ENCODE data around the gene EME2.
"Not testable (repeated sequence)": the region's sequence is repeated elsewhere in the genome, so short reads cannot be mapped to it uniquely, and the experiment has no call there.

EME2 gene

DNA sequence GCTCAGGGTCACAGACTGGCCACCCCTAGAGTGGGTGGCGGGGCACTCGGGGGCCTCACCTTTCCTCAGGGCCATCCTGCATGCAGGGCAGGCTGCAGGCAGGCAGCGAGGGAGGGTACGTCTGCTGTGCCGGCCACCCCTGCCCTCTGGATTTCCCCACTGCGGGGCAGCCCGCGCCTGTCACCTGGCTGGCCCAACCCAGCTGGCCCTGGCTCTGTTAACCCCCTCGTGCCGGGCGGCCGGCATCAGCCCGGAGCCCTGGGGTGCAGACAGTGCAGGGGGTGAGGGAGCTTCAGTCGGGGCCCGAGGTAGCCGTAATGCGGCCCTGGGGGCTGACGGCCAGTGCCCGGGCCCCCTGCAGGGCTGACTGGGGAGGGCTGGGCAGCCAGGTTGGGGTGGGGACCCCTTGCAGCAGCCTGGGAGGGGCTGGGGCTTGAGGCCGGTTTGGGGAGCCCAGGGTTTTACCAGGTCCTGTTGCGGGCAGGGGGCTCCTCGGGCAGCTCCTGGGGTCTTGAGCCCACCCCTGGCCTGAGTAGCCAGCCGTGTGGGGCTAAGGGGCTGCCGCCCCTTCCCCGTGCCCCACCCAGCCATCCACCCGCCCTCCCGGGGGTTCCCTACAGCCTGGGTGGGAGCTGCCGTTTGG is 21.1 kb downstream of the EME2 start, which contains the start of gene IGFALS:
TSS of gene IGFALS (minus strand) at position 128 of the 643 bp plus-strand sequence. CDS start at position 75, 53 bp downstream.
- no peak for DNase-seq

- DNase-seq, result no peak
Observed at GRCh38 chr16:1794221-1794871, 21.7 kb downstream of the EME2 start.

DNA sequence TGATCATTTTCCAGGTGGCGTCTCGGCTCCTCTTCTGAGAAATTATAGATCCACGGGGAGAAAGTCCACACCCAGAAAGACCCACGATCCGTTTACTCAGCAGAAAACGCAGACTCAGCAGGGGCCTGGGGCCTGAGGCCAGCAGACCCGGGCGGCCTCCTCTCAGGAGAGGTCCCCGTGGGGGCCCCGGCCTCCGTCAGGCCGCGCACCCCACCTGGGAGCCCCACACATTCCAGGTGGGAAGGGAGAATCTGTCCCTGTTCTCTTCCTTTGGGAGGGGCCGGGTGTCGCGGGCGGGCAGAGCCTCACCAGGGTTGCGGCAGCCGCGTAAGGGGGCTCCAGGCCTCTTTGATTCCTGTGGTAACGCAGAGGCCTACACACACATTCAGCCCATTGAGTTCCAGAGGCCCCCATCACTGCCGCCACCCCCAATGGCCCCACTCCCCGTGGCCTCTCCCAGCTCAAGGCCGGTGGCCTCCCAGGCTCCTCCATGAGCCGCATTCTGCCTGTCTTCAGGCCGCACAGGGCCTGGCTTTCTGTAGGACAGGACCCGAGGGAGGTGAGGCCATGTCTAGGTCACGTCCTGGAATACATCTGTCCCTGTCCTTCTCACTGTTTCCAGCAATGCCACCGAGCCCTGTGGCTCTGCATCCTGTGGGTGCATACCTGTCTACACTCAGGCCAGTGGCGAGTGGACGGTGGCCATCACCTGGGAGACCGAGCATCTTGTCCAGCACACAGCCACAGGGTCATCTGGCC is 22.5 kb downstream of the EME2 start:
- no peak for DNase-seq

DNA sequence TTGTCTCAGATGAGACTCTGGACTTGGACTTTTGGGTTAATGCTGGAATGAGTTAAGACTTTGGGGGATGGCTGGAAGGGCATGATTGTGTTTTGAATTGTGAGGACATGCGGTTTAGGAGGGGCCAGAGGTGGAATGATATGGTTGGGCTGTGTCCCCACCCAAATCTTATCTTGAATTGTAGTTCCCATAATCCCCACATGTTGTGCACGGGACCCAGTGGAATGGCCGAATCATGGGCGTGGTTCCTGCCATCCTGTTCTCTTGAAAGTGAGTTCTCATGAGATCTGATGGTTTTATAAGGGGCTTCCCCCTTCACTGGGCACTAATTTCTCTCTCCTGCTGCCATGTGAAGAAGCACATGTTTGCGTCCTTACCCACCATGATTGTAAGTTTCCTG is 26.7 kb downstream of the EME2 start:
- DNase-seq, result not testable (repeated sequence)

- no peak for DNase-seq
Observed at GRCh38 chr16:1800701-1801100, 28.1 kb downstream of the EME2 start.

DNA sequence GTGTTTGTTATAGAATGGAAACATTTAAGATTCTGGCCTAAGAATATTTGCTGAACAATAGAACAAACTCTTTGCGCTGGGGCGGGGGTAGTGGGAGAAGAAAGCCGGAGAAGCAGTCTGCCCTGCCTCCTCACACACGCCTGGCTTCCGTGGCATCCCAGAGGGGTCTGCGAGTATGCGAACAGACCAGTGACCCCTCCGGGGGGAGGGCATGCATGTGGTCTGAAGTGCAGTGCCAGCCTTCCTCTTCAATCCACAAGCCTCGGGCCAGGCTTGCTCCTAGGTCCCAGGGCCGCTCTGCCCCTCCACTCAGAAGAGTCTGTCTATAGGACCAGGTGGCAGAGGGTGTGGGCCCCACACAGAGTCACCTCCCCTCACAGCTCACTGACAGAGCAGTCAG is 35.0 kb downstream of the EME2 start:
- DNase-seq, result no peak

GRCh38 chr16:1808691-1809090 is 36.1 kb downstream of the EME2 start:
- DNase-seq, result no peak

GRCh38 chr16:1809281-1809801 is 36.7 kb downstream of the EME2 start:
- no peak for DNase-seq

GRCh38 chr16:1810106-1810505 is 37.5 kb downstream of the EME2 start:
- DNase-seq, result no peak

GRCh38 chr16:1810536-1810935 is 37.9 kb downstream of the EME2 start:
- no peak for DNase-seq

DNA sequence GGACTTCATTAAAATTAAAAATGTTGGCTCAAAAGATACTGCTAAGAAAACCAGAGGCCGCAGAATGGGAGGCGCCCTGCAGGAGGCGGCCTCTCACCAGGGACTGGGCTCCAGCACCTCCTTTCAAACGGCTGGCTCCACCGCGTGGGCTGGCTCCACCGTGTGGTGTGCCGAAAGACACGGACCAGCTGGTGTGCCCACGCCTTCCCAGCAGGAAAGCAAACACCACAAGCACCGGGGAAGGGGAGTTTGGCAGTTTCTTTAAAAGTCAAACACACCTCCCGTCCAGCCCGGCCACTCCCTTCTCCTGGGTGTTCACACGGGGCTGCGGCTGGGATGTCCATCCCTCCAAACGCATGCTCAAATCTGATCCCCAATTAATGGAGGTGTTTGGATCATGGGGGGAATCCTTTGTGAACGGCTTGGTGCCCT is 40.1 kb downstream of the EME2 start:
- peak; percentile 17 for DNase-seq

GRCh38 chr16:1815461-1815860 is 42.9 kb downstream of the EME2 start:
- DNase-seq, result no peak

DNA sequence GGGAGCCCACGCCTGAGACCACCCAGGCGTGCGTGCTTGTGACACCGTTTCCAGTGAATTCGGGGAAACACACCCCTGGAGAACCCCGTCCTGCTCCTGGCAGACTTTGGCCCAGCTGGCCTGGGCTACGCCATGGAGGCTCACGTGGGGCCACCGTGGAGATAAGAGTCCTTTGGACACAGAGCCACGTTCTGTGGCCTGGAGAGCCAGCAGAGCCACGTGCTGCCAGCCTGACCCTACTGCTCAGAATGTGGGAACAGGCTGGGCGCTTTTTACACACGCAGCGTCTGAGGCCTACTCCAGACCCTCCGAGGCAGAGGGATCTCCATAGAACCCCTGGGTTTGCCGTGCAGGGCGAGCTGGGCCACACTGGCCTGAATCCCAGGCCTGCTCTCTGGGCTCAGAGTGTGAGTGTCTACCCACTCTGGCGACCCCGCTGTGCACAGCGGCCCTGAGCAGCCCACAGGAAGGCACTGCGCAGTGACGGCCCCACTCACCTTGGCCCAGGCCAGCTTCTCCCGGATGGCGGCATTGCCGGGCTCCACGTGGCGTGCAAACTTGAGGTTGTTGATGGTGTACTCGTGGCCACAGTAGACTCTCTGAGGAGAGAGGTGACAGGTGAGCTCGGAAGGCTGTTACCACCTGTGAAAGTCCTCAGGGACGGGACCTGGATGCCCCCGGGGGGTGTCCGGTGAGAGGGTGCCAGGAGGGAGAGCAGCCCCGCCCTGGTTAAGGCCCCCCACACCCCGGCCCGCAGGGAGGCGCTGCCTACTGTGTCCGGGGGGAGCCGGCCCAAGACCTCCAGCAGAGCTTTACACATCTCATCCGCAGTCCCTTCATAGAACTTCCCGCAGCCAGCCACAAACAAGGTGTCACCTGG is 44.0 kb downstream of the EME2 start:
- DNase-seq, result no peak

GRCh38 chr16:1817276-1817589 is 44.6 kb downstream of the EME2 start:
- no peak for DNase-seq

- DNase-seq, result no peak
Observed at GRCh38 chr16:1817716-1818115, 45.1 kb downstream of the EME2 start.

DNA sequence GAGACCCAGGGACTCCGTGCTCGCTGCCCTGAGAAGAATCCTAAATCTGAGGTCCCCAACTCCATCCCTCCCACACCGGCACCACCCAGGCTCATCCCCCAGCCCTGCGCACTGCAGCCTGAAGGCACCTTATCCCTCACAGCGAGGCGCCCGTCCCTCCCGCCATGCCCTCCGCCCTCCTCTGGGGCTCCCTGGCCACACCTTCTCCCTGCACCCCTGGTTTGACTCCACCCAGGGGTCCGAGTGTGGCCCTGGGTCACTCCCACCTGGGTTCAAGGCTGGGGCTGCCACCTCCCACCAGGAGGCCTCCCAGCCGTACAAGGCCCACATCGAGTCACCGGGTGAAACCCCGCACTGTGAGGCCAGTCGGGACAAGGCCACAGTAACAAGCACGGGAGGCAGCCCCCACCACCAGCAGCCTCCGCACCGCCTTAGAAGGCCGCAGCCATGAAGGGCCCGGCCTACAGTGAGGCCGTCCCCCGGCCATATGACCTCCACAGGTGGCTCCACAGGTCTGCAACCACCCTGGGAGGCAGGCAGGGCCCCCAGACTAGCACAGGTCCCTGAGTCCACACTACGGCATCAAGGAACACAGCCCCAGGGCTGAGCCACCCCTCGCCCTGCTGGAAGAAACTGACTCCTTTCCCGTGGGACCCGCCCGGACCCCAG is 45.7 kb downstream of the EME2 start:
- DNase-seq, result no peak

DNA sequence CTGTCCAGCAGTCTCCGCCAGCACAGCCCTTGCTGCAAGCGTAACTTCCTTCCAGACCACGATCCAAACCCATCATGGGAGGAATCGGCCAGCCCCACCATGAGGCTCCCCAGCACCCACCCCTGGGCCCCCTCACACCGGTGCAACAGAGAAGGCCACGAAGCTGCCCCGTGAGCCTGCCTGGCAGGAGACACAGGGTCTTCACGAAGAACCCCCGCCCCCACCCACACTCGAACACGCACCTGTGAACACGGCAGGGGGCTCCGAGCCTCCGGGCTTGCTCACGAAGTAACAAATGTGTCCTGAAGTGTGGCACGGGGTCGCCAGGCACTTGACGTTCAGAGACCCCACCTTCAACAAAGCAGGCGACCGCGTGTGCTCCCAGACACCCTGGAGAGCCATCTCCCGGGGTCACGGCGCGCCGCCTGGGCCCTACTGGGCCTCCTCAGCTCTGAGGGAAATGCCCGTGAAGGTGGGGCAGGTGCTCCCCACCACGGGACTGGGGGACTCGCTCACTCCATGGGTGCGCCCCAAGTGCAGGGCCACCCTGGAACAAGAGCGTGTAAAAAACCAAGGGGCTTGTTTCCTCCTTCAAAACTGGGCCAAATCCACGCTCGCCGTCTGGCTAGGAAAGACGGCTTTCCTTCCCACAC is 46.4 kb downstream of the EME2 start:
- DNase-seq, result no peak

- DNase-seq, result no peak
Observed at GRCh38 chr16:1819611-1820010, 47.0 kb downstream of the EME2 start.

GRCh38 chr16:1820096-1820945 is 47.7 kb downstream of the EME2 start:
- DNase-seq, result no peak

DNA sequence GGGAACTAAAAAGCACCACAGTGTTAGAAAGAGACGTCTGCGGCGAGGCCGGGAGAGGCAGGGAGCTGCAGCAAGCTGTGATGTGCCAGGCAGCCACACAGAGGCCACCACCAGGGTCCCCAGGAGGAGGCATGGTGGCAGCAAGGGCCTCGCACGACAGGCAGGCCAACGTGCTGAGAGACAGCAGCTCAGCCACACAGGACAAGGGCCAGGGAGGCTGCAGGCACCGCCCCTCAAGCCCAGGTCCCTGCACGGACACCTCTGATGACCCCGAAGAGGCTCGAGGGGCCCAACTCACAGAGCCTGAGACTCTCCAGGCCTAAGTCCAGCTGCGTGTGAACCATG is 48.3 kb downstream of the EME2 start:
- no peak for DNase-seq

All from NCI-H1417 treated with DMSO at 0.1 percent for 48 hours (cell line).